GM23248 (cell line): ENCODE measurements around the gene RNASEH2C.
"Not testable (repeated sequence)": the region's sequence is repeated elsewhere in the genome, so short reads cannot be mapped to it uniquely, and the experiment has no call there.

Experiments used
- EZH2 ChIP-seq: fragments of 200-600 bp; sonication (generic); IDR thresholded peaks from 2 replicates; pipeline ENCODE4 v1.6.1; 2018; ENCODE audit warnings: antibody characterized with exemption, mild to moderate bottlenecking; ENCODE audit not compliant: insufficient read depth, poor library complexity, severe bottlenecking
- EZH2phosphoT487 ChIP-seq: fragments of 200-600 bp; sonication (generic); IDR thresholded peaks from 2 replicates; pipeline ENCODE4 v1.6.1; 2018; ENCODE audit warnings: antibody characterized with exemption, moderate library complexity, mild to moderate bottlenecking, low read depth; ENCODE audit not compliant: insufficient read depth

- not testable (repeated sequence) for TF ChIP-seq EZH2, EZH2phosphoT487
Measured at GRCh38 chr11:65762816-65763215, 42.2 kb upstream of the RNASEH2C start.
